NCI-H510A (cell line): ENCODE data around the gene ALG9.

Experiments used
- DNase-seq: peaks from one replicate; lab custom pipeline; 2025; lab: John Stamatoyannopoulos, UW

The ALG9 gene

DNA sequence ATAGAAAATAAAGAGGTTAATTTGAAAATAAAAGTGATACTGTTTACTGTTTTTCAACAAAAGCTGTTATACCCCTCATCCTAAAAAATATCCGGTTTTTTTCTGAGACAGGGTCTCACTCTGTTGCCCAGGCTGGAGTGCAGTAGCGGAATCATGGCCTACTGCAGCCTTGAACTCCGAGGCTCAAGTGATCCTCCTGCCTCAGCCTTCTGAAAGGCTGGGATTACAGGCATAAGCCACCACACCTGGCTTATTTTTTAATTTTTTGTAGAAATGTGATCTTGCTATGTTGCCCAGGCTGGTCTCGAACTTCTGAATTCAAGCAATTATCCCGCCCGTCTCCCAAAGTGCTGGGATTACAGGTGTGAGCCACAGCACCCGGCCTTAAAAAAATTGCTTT, 35.7 kb downstream of the ALG9 start:
- DNase-seq: no peak

DNA sequence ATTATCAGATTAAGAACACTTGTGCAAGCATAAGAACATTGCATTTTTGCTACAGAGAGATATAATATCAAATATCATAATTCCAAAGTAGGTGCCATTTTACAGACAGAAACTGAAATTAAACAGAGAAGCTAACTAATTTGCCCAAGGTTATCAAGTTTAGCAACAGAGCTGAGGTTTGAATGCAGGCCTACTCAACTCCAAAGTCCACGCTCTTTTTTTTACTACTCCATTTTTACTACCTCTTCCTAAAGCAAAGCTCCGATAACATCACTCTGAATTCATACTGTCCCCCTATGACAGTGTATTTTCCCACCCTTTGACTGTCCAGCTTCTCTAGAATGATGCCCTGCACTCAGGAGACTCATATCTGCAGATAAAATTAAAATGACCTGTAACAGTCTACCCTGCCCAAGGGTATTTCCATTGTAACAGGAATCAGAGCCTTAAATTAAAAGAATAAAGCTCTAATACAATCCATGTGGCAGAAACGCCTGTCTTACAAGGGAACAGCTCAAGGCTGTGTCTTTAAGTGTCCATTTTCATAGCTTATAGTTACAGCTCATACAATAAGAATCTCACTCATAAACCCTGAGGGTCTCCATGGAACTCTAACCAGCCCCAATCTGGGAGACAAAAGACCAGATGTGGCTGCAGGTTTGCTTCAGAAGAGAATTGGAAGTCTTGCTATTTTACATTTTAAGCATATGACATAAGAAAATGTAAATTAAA, 36.8 kb downstream of the ALG9 start:
- no peak for DNase-seq

DNA sequence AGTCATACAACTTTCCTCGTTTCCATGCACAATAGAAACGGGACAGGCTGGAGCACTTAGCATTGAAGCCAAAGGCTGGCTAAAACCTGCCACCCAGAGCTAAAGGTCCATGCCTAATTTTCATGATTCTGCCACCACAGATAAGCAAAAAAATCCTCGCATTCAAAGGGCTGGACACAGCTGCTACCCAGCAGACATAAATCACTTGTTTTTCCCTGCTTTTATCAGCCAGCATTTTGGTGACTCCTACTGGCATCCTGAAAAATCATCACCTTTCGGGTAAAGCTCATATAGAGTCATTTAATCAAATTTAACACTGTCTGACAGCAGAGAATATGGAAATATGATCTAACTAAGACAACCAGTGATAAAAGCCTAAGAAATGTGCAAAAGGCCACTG, 37.9 kb downstream of the ALG9 start:
- DNase-seq: no peak

DNA sequence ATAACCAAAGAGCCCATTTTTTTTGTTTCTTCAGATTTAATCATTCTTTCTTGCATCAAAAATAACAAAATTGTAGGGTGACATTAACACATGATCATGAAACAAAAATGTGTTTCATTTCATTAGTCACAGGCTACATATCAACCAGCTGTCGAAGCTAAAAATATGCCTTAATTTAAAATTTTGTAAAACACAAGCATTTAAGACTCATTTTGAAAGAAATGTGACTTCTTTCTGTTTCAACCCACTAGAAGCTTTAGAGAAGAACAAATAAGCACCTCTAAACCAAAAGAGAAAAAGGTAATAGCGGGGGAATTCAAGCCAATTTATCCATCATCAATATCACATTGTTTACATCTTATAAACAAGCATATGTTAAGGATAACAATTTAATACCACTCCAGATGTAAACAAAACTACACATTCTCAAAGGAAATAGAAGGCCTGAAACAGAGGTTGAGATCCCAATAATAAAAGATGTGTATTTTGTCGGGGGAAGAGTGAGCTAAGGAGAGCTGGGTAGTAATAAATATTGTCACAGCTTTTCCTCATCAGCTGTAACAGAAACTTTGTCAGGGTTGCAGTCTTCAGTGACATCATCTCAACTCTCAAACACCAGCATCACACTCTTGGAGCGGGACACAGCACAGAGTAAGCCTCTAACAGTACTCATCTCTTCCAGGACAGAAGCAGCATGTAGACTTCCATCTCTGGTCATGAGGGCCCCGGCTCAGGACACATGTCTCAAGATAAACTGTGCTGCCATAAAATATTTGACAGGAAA, 42.0 kb downstream of the ALG9 start:
- no peak for DNase-seq

DNA sequence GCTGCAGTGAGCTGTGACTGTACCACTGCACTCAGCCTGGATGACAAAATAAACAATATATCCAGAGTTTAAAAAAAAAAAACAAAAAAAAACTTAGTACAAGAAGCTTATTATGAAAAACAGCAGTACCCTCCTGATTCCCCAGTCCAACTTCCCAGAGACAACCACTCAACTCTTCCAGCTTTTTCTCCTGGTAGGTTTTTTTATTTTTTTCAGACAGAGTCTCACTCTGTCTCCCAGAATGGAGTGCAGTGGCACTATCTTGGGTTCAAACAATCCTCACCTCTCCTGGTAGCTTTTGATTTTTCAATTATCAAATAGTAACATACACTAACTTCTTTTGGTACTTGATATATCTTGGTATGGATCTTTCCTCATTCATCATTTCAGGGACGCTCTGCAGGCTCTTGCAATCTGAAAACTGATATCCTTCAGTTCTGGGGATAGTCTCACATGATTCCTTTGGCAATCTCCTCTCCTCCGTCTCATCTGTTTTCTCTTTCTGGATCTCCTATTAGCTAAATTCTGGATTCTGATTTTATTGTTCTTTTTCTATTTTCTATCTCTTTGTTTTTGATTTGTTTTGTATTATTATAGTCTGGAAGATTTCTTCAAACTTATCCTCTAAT, 44.9 kb downstream of the ALG9 start:
- DNase-seq: no peak

DNA sequence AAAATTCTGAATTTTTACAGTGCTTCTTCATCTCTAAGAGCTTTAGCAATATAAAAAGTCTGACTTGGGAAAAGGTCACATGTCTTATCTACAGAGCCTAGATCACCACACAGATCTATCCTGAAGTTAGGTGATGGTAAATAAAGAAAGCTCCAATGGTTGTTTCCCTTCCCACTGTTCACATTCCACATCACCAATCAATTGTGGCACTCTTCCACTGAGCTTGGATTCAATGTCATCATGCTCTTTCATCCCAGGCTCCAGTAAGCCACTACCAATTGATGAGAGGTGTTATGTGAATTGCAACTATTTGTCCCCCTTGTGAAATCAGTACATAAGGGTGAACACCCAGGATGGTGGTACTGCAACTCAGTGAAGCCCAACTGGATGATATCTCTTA, 47.8 kb downstream of the ALG9 start:
- no peak for DNase-seq

DNA sequence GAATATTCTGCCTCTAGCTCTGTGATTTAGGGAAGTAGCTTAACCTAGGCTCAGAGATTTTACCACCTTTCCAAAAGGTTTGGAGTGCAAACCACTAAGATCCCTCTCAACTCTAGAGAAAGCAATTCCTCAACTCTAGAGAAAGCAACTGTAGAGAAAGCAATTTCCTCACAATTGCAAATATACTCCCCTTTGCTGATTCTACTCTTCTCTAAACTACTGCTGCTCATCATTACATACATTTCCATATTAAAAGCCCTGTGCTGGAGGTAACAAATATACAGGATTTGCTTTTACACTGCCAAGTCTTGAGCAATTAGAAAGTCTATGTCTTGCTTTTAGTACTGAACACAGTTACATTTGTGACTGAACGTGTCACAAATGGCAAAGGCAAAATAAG, 48.2 kb downstream of the ALG9 start:
- DNase-seq: no peak

DNA sequence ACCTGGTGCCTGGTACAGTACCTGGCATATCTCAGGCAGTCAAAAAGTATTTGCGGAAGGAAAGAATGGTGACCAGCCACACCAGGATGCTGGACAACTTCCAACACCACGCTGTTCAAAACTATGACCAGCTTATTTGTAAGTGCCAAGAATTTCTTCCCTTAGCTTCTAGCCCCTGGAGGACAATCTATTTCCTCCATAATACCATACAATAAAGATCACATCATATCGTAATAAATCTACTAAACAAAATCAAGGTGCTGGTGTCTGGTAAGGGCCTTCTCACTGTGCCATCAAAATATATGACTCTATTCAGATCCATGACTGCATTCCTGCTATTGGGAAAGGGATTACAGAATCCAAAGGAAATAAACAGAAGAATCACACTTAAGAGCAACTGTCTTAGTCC, 51.5 kb downstream of the ALG9 start:
- DNase-seq: no peak

DNA sequence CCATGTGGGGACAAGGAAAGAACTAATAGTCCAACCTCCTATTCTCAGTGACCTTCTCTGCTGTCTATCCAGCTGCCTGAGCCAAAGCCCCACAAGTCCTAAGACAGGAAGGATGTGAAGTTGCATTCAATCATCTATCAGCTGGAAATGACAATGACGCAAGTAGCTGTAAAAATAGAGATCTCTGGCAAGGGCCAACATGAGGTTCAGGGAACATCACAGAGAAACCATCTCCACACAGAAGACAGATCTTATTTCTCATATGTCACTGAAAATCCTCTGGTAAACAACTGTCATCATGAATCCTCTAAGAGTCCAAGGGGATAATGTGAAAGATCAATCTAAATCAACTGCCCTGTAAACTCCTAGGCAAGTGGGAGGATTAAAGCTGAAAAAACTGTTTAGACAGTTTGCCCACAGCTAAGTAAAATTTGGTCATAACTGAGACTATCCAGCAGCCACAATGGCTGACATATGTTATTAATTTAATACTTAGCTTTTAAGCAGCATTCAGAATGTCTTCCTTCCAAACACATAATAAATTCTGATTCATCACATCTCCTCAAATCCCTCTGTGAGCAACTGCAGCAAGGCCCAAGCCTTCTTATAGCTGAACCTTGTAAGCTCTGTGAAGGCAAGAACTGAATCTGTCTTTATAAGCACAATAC, 52.1 kb downstream of the ALG9 start:
- no peak for DNase-seq

DNA sequence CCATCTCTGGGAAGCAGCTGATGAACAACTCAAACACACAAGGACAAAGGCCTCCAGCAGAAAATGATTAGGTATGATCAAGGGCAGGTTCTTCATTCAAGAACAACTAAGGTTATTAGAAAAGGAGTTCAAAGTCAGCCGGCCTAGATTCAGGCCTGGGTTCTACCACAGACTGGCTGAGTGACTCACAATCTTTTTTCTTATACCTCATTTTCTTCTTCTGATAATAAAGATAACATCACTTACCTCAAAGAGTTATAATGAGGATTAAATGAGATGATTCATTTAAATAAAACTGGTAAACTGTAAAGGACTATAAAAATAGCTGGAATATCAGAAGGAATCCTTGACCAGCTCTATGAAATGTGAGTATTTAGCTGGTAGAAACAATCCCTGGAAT, 55.9 kb downstream of the ALG9 start:
- no peak for DNase-seq

DNA sequence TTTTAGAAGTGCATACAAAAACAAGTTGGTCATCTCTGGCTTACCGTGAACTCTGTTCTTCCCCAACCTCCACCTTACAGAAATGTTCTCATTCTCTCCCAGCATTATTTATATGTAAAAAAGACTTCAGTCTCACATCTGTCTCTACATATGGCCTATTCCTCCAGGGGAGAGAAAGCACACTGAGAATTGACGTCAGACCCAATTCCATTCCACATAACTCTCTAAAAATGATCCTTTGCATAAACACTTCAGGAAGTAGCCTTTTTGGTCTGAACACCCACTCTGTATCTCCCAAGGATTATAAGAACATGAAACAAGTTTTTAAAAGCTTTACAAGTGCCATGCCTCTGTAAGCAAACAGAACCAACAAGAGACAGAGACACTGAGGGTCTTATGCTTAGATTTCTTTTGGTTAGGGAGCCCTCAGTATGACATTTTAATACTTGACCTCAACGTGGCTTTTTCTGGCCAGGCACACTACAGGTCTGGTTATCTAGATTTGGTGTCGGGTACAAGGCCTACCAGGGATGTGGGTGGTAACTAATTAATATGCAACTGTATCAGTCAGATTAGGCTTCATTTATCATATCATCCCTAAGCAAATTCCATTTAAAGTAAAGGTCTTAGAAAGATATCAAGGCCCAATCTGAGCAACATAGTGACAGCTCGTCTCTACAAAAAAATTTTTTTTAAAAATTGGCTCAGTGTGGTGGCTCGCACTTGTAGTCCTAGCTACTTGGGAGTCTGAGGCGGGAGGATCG, 56.6 kb downstream of the ALG9 start:
- DNase-seq: no peak

DNA sequence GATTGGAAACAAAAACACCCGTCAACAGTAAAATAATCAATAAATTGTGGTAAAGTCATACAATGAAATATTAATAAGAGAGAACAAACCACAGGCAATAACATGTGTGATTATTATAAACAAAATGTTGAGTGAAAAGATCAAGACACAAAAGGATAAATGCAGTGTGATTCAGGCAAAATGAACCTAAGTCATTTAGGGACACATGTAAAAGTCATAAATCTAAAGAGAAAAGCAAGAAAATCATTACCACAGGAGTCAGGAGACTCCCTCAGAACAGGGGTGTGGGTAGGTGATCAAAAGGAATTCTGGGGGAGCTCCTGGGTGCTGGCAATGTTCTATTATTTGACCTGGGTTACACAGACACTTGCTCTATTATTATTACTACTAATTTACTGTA, 57.3 kb downstream of the ALG9 start:
- DNase-seq: no peak

DNA sequence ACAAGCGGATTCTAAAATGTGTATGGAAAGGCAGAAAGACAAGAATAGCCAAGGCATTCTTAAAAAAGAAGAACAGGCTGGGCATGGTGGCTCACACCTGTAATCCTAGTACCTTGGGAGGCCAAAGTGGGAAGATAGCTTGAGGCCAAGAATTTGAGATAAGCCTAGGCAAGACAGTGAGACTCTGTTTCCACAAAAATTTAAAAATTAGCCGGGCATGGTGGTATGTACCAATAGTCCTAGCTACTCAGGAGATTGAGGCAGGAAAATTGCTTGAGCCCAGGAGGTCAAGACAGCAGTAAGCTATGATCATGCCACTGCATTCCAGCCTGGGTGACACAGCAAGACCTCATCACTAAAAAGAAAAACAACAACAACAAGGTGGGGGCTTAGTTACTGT, 59.2 kb downstream of the ALG9 start:
- DNase-seq: no peak

DNA sequence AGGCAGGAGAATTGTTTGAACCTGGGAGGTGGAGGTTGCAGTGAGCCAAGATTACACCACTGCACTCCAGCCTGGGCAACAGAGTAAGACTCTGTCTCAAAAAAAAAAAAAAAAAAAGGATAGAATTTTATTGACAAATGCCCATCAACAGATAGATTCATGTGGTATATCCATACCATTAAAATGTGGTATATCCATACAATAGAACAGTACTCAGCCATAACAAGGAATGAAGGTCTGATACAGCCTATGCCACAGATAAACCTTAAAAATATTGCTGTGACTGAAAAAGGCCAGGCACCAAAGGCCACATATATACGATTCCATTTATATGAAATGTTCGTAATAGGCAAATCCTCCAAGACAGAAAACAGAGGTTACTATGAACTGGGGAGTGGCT, 59.9 kb downstream of the ALG9 start:
- no peak for DNase-seq

DNA sequence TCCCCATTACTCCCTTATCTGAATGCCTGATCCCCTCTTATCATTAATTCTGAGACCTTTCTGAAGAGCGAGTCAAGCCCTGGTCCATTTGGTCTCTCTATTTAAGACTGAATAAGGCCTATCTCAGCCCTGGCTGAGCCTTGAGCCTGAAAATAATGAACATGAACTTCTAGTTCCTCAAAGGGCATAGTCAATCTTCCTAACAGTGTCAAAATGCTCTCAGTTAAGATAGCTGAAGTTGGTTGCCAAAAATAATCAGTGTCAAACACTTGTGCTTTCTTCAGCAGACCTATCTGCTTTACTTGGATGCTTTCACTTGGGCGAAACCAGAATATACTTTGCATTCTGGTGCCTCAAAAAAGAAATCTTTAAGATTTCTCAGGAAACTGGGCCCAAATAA, 62.5 kb downstream of the ALG9 start:
- DNase-seq: no peak

DNA sequence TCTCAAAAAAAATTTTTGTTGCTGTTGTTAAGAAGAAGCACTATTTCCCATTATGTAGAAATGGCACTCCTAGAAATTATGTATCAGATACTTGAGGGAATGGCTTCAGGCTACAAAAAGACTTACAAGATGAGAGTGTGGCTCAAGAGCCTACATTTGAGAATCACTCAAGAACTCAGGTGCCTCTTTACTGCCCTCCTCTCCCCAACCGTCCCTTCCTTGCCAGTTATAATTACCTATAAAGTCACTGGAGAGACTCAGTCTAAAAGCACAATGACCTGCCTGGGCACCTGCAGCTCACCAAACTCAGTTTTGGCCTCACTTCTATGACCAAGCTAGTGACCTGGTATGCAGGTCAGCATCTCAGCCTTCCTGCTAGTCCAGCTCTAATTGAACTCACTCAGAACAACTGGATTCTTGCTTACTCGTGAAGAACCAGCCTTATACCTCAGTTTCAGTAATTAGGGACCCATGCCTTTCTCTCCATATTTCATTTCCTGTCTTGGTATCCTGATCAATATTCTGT, 63.3 kb downstream of the ALG9 start:
- DNase-seq: no peak

DNA sequence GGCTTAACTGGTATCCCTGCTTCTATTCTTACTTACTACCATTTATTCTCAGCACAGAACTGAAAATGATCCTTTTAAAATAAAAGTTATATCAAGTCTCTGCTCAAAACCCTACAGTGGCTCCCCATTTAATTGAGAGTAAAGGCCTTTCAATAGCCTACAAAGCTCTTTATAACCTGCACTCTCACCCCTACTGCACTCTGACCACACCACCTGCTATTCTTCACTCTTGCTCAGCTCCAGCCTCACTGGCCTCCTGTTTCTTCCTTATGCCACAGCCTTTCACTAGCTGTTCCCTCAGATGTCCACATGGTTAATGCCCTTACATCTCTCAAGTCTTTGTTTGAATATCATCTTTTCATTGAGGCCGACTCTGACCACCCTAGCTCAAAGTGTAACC, 64.3 kb downstream of the ALG9 start:
- no peak for DNase-seq

DNA sequence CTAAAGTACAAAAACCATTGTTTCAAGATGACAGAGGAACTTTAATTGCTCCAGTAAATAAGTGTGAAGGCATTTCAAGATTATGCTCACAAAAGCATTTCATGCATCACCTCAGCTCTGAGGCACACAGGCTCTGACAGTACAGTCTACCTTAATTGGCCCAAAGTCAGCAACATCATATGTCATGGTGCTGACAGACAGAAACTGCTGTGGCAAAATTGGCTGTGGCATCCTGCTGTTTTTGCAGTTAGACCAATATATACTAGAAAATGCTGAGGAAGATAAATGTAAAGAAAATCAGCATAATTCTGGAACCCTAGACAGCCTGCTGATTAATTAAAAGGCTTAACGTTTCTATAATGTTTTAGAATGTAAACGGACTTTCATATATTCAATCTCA, 70.2 kb downstream of the ALG9 start:
- no peak for DNase-seq

DNA sequence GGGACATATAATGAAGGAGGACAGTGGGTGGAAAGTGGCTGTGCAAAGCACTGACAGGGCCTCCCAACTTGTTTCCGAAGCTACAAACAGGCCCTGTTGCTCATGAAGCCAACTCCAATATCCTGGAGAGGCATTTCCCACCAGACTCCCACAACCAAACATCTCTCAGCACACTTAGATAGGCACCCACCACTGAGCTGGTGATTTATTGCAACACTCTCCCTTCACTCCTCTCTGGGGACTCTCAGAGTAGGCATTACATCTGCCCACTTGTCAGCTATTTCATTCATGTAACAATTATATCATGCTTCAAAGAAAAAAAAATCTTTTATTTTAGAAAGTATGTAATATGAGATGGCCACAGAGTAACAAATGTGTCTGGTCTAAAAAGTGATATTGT, 73.1 kb downstream of the ALG9 start:
- DNase-seq: no peak

DNA sequence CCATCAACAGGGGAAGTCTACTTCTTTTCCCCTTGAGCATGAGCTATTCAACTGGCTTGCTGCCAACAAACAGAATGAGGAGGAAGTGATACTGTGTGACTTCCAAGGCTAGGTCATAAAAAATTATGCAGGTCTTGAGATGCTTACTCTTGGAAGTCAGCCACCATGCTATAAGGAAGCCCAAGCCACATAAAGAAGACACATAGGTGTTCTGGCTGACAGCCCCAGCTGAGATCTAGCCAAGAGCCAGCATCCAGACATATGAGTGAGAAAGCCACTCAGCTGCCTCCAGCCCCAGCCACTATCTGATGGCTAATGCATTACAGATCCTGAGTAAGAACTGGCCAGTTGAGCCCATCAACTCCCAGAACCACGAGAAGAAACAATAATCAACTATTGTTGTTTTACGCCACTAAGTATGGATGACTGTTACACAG, 74.2 kb downstream of the ALG9 start:
- no peak for DNase-seq

DNA sequence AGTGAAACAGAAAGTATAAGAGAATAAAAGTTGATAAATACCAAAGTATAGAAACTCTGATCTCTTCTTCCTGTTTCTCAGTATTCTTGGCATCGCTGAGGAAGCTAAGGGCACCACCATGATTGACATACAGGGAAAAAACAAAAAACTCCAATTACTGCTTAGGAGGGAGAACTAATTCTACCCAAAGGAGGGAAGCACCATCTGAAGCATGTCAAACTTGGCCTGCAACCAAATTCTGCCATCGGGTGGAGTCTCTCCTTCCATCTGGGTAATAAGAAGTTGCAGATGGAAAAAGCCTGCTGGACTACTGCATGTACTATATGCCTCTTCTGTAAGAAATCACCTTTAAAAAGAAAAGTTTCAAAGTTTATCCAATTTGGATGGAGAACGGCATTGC, 74.7 kb downstream of the ALG9 start:
- no peak for DNase-seq
